ENCODE data around the gene MANF.
A peak's percentile ranks its signal among the peaks of the same experiment; 100 is the strongest.

The MANF gene

DNA sequence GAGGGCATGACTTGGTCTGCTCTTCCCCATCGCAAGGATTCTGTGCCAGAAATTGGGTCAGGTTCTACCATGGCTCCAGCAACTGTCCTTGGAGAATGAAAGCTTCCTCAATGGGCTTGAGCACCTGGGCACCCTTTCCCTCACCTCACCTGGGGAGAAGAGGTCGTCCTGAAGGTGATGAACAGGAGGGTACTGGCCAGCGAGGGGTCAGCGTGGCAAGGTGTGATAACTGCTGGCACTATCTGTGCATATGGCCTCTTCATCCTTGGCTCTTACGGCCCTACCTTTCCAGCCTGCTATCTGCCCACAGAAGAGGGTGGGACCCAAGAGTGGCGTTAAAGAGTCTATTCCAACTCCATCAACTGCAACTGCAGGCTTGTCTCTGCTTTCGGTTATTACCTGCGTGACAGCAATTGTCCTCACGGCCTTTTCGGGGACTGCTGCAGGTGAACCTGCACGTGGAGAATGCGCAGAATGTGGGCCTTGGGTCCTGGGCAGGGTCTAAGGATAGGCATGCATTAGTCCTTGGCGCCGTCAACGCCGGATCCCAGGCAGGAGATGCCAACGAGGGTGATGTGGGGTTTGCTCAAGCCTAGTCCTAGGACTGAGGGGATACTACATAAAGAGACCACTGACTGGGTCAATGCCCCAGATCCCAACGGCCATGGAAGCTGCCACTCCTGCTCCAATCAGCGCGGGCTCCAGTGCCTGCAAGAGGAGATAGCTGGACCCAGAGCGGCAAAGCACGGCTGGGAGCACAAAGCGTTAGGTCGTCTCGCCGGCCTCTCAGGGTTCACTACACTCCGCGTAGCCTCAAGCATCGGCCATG, 5.4 kb downstream of the MANF start:
- DNase-seq (ENCODE audit: low spot score) = no peak

DNA sequence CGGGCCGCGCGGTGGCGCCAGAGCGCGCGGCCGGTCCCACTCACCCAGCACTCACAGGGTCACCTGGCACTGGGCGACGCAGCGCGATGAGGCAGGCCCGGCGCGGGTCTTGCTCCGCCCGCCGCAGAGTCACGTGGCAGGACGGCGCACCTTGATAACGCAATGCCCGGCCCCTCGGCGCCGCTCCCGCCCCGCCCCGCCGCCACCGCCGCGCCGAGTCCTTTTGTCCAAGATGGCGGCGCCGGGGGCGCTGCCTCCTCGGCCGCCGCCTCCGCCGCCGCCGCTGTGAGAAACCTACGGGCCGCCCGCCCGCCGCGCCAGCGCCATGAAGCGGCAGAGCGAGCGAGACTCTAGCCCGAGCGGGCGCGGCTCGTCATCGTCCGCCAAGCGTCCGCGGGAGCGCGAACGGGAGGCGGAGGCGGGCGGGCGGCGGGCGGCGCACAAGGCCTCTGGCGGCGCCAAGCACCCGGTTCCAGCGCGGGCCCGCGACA, 6.0 kb downstream of the MANF start, which contains the start of gene RBM15B:
RBM15B (plus strand) TSS at position 211 of the 491 bp plus-strand sequence; CDS start at position 326, 115 bp downstream.
- DNase-seq (ENCODE audit: low spot score) = peak; percentile 99

DNA sequence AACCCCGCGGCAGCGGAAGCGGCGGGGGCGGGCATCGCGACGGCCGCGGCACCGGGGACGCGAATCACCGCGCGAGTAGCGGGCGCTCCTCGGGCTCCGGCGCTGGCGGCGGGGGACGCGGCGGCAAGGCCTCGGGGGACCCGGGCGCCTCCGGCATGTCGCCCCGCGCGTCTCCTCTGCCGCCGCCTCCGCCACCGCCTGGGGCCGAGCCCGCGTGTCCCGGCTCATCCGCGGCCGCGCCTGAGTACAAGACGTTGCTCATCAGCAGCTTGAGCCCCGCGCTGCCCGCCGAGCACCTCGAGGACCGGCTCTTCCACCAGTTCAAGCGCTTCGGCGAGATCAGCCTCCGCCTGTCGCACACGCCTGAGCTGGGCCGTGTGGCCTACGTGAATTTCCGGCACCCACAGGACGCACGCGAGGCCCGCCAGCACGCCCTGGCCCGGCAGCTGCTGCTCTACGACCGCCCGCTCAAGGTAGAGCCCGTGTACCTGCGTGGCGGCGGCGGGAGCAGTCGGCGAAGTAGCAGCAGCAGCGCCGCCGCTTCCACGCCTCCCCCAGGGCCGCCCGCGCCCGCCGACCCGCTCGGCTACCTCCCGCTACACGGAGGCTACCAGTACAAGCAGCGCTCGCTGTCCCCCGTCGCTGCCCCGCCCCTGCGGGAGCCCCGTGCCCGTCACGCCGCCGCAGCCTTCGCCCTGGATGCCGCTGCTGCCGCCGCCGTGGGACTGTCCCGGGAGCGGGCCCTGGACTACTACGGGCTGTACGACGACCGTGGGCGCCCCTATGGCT, 6.7 kb downstream of the MANF start:
- DNase-seq (ENCODE audit: low spot score) = peak; percentile 52

DNA sequence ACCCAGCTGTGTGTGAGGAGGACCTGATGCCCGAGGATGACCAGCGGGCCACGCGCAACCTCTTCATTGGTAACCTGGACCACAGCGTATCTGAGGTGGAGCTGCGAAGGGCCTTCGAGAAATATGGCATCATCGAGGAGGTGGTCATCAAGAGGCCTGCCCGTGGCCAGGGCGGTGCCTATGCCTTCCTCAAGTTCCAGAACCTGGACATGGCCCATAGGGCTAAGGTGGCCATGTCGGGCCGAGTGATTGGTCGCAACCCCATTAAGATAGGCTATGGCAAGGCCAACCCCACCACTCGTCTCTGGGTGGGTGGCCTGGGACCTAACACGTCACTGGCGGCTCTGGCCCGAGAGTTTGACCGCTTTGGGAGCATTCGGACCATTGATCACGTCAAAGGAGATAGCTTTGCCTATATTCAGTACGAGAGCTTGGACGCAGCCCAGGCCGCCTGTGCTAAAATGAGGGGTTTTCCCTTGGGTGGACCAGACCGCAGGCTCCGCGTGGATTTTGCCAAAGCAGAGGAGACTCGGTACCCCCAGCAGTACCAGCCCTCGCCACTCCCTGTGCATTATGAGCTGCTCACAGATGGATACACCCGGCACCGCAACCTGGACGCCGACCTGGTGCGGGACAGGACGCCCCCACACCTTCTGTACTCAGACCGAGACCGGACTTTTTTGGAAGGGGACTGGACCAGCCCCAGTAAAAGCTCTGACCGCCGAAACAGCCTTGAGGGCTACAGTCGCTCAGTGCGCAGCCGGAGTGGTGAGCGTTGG, 7.5 kb downstream of the MANF start:
- no peak for DNase-seq (ENCODE audit: low spot score)

GRCh38 chr3:51393134-51393495, 8.0 kb downstream of the MANF start:
- DNase-seq (ENCODE audit: low spot score) = no peak

DNA sequence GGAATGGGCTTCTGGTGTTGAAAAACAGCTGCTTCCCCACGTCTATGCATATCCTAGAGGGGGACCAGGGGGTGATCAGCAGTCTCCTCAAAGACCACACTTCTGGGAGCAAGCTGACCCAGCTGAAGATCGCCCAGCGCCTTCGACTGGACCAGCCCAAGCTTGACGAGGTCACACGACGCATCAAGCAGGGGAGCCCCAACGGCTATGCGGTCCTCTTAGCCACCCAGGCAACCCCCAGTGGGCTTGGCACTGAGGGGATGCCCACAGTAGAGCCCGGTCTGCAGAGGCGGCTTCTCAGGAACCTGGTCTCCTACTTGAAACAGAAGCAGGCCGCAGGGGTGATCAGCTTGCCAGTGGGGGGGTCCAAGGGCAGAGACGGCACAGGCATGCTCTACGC, 8.5 kb downstream of the MANF start:
- no peak for DNase-seq (ENCODE audit: low spot score)

GRCh38 chr3:51394541-51394940, 9.4 kb downstream of the MANF start:
- DNase-seq (ENCODE audit: low spot score) = no peak

- DNase-seq (ENCODE audit: low spot score) = peak; percentile 19
Observed at GRCh38 chr3:51395493-51396213, 10.6 kb downstream of the MANF start.

DNA sequence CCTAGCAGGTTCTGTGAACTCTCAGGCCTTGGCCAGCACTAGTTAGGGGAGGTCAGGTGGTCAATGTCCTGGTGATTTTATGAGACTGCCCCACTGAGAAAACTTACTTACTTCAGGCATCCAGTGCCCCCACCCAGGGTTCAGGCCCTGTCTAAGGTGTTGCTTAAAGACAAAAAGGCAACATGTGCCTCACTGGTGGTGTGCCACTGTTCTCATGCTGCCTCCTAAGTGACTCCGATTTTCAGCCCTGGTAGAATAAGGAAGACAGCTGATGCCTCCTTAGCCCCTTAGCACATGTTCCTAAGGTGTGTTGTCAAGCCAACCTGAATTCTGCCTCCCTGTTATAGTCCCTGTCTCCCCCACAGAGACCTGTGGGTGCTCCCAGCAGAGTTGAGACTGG, 11.3 kb downstream of the MANF start:
- DNase-seq (ENCODE audit: low spot score) = no peak

DNA sequence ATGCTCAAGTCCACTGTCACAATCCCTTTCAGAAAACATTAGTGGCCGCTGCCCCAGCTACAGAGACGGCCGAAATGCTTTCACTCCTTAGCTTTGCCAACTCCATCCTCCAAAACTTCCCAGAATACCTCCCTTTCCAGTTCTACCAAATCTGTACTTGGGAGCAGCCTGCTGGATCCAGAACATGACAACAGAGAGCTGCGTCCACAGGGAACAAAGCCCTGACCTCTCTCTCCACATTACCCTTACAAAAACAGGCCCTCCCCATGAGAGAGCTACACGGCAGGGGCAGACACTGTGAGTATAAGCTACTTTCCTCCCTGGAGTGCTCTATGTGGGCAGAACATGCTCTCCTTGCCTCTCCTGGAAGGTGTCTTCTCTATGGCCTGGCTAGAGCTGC, 12.3 kb downstream of the MANF start:
- DNase-seq (ENCODE audit: low spot score) = no peak

DNA sequence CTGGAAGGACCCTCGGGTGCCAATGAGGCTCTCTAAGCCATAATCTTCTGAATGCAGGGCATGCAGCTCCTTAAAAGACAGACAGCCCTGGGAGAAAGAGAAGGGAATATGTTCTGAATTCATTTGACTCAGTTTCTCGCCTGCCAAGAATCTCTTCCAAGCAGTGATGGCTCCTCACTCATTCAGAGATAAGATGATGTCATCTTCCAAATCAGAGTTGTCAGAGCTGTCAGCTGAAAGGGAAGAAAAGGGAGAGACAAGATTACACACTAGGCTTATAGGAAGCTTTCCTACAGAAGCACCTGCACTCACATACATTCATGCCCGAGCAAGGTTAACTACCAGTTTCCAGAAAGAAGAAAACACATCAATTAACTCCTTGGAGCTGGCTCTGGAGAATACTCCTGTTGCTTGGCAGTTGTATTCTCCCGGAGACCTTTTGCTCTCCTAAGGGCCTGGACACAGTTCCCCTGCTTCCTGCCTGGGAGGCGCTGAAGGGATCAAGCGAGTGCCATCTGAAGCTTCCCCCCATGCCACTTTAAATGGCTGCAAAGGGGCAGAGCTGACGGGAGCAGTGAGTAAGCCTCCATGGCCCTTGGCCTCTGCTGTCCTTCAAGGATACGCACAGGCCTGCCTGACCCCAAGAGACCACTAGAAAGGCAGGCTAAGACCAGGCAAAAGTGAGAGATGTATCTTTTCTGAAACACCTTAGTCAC, 13.7 kb downstream of the MANF start:
- DNase-seq (ENCODE audit: low spot score) = no peak

- DNase-seq (ENCODE audit: low spot score) = no peak
Observed at GRCh38 chr3:51400166-51400565, 15.1 kb downstream of the MANF start.

DNA sequence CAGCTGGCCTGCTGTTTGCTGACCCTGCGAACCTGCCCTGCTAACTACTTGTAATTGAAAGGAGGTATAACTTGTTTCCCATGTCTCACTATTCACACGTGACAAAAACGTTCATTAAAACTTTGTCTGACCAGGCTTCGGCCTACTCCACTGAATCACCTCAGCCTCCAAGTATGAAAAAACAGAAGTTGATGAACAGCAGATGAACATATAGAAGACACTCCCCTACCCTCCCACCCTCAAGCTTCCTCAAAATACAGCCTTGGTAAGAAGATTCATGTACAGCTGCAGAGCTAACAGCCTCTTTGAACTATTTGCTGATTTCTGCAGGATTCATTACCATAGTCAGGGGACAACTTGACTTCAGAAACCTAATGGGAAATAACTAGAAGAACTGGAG, 16.6 kb downstream of the MANF start:
- DNase-seq (ENCODE audit: low spot score) = no peak

DNA sequence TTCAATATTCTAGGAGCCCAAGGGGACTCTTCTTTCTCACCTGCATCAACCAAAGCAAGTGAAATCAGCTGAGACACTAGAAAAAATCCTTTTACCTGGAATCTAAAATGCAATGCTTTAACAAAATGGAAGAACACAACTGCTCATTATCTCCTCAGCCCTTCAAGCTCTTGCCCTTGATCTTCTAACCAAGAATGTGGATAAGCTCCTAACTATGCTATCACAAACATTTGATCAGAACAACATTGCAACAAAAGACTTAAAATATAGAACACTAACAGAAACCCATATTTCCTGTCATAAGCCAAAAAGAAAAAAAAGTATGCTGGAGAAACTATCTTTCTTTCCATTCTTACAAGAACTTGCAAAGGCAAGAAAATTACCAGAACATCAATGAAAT, 18.6 kb downstream of the MANF start:
- no peak for DNase-seq (ENCODE audit: low spot score)

- DNase-seq (ENCODE audit: low spot score) = no peak
Observed at GRCh38 chr3:51408021-51408420, 22.9 kb downstream of the MANF start.

DNA sequence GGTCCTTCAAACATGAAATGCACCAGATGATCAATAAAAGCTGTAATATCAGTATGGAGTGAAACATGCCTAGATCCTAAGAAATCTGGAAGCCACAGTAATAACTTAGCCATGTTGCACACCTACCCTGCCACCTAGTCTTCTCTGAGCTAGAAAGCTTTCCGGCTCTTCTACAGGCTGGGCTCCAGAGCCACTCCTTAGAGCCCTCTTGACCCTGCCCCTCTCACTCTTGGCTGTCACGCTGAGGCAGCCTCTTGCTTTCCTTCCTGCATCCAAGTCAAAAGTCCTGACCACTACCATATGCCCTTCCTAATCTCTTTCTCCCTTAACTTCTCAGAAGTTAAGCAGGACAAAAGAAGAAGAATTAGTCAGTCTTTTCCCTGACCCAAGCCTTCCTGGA, 23.7 kb downstream of the MANF start:
- no peak for DNase-seq (ENCODE audit: low spot score)

- DNase-seq (ENCODE audit: low spot score) = no peak
Observed at GRCh38 chr3:51422211-51422610, 37.1 kb downstream of the MANF start.

- no peak for DNase-seq (ENCODE audit: low spot score)
Observed at GRCh38 chr3:51426921-51427320, 41.8 kb downstream of the MANF start.

- DNase-seq (ENCODE audit: low spot score) = no peak
Observed at GRCh38 chr3:51429138-51429537, 44.0 kb downstream of the MANF start.

DNA sequence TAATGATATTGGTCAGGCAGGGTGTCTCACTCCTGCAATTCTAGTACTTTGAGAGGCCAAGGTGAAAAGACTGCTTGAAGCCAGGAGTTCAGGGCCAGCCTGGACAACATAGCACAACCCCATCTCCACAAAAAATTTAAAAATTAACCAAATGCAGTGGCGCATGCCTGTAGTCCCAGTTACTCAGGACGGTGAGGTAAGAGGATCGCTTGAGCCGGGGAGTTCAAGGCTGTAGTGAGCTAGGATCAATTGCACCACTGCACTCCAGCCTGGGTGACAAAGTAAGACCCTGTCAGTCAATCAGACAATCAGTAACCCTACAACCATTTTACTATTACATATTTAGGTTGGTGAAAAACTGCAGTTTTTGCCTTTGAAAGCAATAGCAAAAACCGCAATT, 49.0 kb downstream of the MANF start:
- DNase-seq (ENCODE audit: low spot score) = no peak

- DNase-seq (ENCODE audit: low spot score) = peak; percentile 66
Observed at GRCh38 chr3:51434746-51435327, 49.7 kb downstream of the MANF start.
